HEK293 (cell line): ENCODE measurements around the gene KLHL13.

Experiments used
- OSR2 ChIP-seq: fragments of 450-650 bp; formaldehyde crosslinking; IDR thresholded peaks from 2 replicates; pipeline ENCODE4 v1.5.1; 2016; ENCODE audit warnings: missing biosample characterization, missing genetic modification characterization
- ZBTB20 ChIP-seq: fragments of 450-650 bp; formaldehyde crosslinking; IDR thresholded peaks from 2 replicates; pipeline ENCODE4 v1.5.1; 2016; ENCODE audit warnings: missing biosample characterization, missing genetic modification characterization
- ZNF292 ChIP-seq: fragments of 450-650 bp; formaldehyde crosslinking; IDR thresholded peaks from 2 replicates; pipeline ENCODE4 v1.5.1; 2016; ENCODE audit warnings: low read depth, missing biosample characterization, missing genetic modification characterization, borderline replicate concordance
- ZNF514 ChIP-seq: fragments of 450-650 bp; formaldehyde crosslinking; IDR thresholded peaks from 2 replicates; pipeline ENCODE4 v1.5.1; 2016; ENCODE audit warnings: missing biosample characterization, missing genetic modification characterization
- ZNF768 ChIP-seq: fragments of 450-650 bp; formaldehyde crosslinking; IDR thresholded peaks from 2 replicates; pipeline ENCODE4 v1.5.1; 2018; ENCODE audit warnings: missing biosample characterization, mild to moderate bottlenecking, missing genetic modification characterization
- ZNF776 ChIP-seq: fragments of 450-650 bp; formaldehyde crosslinking; IDR thresholded peaks from 2 replicates; pipeline ENCODE4 v1.5.0; 2017; ENCODE audit warnings: missing biosample characterization, missing genetic modification characterization, borderline replicate concordance
- ZNF791 ChIP-seq: fragments of 450-650 bp; formaldehyde crosslinking; IDR thresholded peaks from 2 replicates; pipeline ENCODE4 v1.5.1; 2016; ENCODE audit warnings: missing biosample characterization, missing genetic modification characterization
- TF ChIP-seq, protein P1 (sequence below): fragments of 450-650 bp; formaldehyde crosslinking; IDR thresholded peaks from 2 replicates; pipeline ENCODE4 v1.5.1; 2016; ENCODE audit warnings: missing biosample characterization, missing genetic modification characterization
- TF ChIP-seq, protein P2 (sequence below): fragments of 450-650 bp; formaldehyde crosslinking; IDR thresholded peaks from 2 replicates; pipeline ENCODE4 v1.5.1; 2016; ENCODE audit warnings: missing biosample characterization, missing genetic modification characterization
- TF ChIP-seq, protein P3 (sequence below): fragments of 450-650 bp; formaldehyde crosslinking; IDR thresholded peaks from 2 replicates; pipeline ENCODE4 v1.5.1; 2016; ENCODE audit warnings: missing biosample characterization, missing genetic modification characterization
- TF ChIP-seq, protein P4 (sequence below): fragments of 450-650 bp; formaldehyde crosslinking; conservative IDR thresholded peaks from 2 replicates; pipeline ENCODE4 v1.5.1; 2016; ENCODE audit warnings: low read depth, missing biosample characterization, missing genetic modification characterization

DNA sequence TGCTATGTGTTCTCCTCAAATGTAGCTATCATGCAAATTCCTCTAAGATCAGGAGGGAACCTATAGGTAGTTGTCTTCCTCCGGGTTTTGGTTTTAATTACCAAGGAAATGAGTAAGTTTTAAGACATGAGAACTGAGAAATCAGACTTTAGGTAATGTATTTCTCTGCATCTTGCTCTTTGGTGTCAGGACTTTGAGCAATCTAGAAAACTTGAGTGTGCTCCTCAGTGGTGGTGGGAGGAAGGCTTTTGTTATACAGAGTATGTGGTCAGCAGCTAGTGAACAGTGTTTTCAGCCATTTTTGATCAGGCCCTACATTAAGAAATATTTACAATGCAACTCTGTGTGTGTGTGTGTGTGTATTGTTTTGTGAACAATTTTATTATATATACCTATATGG is 224.1 kb downstream of the KLHL13 start:
- TF ChIP-seq ZNF768 (tag by site-specific recombination), result no peak
- TF ChIP-seq ZNF776 (tag by site-specific recombination), result no peak
- TF ChIP-seq, protein P1, sequence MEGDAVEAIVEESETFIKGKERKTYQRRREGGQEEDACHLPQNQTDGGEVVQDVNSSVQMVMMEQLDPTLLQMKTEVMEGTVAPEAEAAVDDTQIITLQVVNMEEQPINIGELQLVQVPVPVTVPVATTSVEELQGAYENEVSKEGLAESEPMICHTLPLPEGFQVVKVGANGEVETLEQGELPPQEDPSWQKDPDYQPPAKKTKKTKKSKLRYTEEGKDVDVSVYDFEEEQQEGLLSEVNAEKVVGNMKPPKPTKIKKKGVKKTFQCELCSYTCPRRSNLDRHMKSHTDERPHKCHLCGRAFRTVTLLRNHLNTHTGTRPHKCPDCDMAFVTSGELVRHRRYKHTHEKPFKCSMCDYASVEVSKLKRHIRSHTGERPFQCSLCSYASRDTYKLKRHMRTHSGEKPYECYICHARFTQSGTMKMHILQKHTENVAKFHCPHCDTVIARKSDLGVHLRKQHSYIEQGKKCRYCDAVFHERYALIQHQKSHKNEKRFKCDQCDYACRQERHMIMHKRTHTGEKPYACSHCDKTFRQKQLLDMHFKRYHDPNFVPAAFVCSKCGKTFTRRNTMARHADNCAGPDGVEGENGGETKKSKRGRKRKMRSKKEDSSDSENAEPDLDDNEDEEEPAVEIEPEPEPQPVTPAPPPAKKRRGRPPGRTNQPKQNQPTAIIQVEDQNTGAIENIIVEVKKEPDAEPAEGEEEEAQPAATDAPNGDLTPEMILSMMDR (tag by site-specific recombination), result no peak
- TF ChIP-seq, protein P2, sequence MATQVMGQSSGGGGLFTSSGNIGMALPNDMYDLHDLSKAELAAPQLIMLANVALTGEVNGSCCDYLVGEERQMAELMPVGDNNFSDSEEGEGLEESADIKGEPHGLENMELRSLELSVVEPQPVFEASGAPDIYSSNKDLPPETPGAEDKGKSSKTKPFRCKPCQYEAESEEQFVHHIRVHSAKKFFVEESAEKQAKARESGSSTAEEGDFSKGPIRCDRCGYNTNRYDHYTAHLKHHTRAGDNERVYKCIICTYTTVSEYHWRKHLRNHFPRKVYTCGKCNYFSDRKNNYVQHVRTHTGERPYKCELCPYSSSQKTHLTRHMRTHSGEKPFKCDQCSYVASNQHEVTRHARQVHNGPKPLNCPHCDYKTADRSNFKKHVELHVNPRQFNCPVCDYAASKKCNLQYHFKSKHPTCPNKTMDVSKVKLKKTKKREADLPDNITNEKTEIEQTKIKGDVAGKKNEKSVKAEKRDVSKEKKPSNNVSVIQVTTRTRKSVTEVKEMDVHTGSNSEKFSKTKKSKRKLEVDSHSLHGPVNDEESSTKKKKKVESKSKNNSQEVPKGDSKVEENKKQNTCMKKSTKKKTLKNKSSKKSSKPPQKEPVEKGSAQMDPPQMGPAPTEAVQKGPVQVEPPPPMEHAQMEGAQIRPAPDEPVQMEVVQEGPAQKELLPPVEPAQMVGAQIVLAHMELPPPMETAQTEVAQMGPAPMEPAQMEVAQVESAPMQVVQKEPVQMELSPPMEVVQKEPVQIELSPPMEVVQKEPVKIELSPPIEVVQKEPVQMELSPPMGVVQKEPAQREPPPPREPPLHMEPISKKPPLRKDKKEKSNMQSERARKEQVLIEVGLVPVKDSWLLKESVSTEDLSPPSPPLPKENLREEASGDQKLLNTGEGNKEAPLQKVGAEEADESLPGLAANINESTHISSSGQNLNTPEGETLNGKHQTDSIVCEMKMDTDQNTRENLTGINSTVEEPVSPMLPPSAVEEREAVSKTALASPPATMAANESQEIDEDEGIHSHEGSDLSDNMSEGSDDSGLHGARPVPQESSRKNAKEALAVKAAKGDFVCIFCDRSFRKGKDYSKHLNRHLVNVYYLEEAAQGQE (tag by site-specific recombination), result no peak
- no peak for TF ChIP-seq ZNF514 (tag by site-specific recombination)
- no peak for TF ChIP-seq ZNF292 (tag by site-specific recombination)
- TF ChIP-seq OSR2 (tag by site-specific recombination), result no peak
- TF ChIP-seq, protein P3, sequence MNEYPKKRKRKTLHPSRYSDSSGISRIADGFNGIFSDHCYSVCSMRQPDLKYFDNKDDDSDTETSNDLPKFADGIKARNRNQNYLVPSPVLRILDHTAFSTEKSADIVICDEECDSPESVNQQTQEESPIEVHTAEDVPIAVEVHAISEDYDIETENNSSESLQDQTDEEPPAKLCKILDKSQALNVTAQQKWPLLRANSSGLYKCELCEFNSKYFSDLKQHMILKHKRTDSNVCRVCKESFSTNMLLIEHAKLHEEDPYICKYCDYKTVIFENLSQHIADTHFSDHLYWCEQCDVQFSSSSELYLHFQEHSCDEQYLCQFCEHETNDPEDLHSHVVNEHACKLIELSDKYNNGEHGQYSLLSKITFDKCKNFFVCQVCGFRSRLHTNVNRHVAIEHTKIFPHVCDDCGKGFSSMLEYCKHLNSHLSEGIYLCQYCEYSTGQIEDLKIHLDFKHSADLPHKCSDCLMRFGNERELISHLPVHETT (tag by site-specific recombination), result no peak
- no peak for TF ChIP-seq ZNF791 (tag by site-specific recombination)
- TF ChIP-seq ZBTB20 (tag by site-specific recombination), result no peak
- TF ChIP-seq, protein P4, sequence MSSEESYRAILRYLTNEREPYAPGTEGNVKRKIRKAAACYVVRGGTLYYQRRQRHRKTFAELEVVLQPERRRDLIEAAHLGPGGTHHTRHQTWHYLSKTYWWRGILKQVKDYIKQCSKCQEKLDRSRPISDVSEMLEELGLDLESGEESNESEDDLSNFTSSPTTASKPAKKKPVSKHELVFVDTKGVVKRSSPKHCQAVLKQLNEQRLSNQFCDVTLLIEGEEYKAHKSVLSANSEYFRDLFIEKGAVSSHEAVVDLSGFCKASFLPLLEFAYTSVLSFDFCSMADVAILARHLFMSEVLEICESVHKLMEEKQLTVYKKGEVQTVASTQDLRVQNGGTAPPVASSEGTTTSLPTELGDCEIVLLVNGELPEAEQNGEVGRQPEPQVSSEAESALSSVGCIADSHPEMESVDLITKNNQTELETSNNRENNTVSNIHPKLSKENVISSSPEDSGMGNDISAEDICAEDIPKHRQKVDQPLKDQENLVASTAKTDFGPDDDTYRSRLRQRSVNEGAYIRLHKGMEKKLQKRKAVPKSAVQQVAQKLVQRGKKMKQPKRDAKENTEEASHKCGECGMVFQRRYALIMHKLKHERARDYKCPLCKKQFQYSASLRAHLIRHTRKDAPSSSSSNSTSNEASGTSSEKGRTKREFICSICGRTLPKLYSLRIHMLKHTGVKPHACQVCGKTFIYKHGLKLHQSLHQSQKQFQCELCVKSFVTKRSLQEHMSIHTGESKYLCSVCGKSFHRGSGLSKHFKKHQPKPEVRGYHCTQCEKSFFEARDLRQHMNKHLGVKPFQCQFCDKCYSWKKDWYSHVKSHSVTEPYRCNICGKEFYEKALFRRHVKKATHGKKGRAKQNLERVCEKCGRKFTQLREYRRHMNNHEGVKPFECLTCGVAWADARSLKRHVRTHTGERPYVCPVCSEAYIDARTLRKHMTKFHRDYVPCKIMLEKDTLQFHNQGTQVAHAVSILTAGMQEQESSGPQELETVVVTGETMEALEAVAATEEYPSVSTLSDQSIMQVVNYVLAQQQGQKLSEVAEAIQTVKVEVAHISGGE (tag by site-specific recombination), result no peak
